Thyroid gland (tissue), 4 donors: ENCODE results near the gene CALR. TPM values are rescaled to one million over a fixed set of nuclear protein-coding genes. Genes with fewer than 3 reads are reported as not detected.

ENCODE experiments used
- DNase-seq, 2 donors: peaks; one replicate each; pipeline ENCODE4 v3.0.0-alpha.2; 2019
- H3K27ac ChIP-seq, 3 donors: fragments of 200-600 bp; sonication (generic); 1 replicate in 2 of 3; 2 replicates in 1 of 3; pipeline ENCODE4 v1.5.1; 2016 to 2019; ENCODE audit warnings: mild to moderate bottlenecking in 1 of 3, moderate library complexity in 1 of 3
- H3K27me3 ChIP-seq: fragments of 200-600 bp; sonication (generic); one replicate; pipeline ENCODE4 v1.5.1; 2019
- H3K36me3 ChIP-seq, 2 donors: fragments of 200-600 bp; sonication (generic); one replicate each; pipeline ENCODE4 v1.5.1; 2016 to 2019
- H3K4me1 ChIP-seq, 2 donors: fragments of 200-600 bp; sonication (generic); one replicate each; pipeline ENCODE4 v1.5.1; 2017 to 2019
- H3K4me3 ChIP-seq, 3 donors: fragments of 200-600 bp; sonication (generic); replicated peaks in 1 of 3; 1 replicate in 2 of 3; 2 replicates in 1 of 3; pipeline ENCODE4 v1.5.1; 2016; ENCODE audit warnings: mild to moderate bottlenecking in 1 of 3
- H3K9me3 ChIP-seq: fragments of 200-600 bp; sonication (generic); one replicate; pipeline ENCODE4 v1.5.1; 2017
- POLR2A ChIP-seq, 2 donors: fragments of 450-650 bp; IDR thresholded peaks; one replicate each; pipeline ENCODE4 v1.6.1; 2017; ENCODE audit warnings: antibody characterized with exemption in 2 of 2, mild to moderate bottlenecking in 2 of 2, moderate library complexity in 1 of 2
- WGBS, 2 donors: methylation state at CpG; one replicate each; pipeline ENCODE4 v1.1.5; 2017; 5-methylcytosine and 5-hydroxymethylcytosine counted together
- intact Hi-C: fragments of 100-400 bp; cut with DNase I; formaldehyde crosslinking; loops from one replicate; pipeline ENCODE4 v1.15.1; 2023
- total RNA-seq, 4 donors: library from RNA; depleted of rRNA; stranded (reverse); fragments of >200 nt; gene quantifications; one replicate each; pipeline ENCODE4 v1.2.3, GENCODE V29; 2016
- TF ChIP-seq, protein P1 (sequence below), 6 experiments: fragments of 200-600 bp in 3 of 6; fragments of 450-650 bp in 3 of 6; sonication (generic) in 3 of 6; IDR thresholded peaks; one replicate each; pipeline ENCODE4 v1.5.1; 2016 to 2019; ENCODE audit warnings: antibody characterized with exemption in 6 of 6, mild to moderate bottlenecking in 2 of 6, inconsistent platforms in 1 of 6, moderate library complexity in 1 of 6

The CALR gene
- total RNA-seq, 4 donors from 2014 or later: 1,892 to 4,270 (median 2,942) TPM

- Histone ChIP-seq H3K9me3 (no peaks in the 10 kb centered on the region), H3K4me1 (peaks cover 10% of the 10 kb centered on the region in 2 donors), H3K4me3 (no peak overlapping the region), H3K36me3 (peaks cover 3 to 15% of the 10 kb centered on the region in 2 donors), H3K27ac (no peak overlapping the region), H3K27me3 (no peaks in the 10 kb centered on the region)
- TF ChIP-seq POLR2A (IDR thresholded peaks at IDR 0.05): no peak
- TF ChIP-seq, protein P1, sequence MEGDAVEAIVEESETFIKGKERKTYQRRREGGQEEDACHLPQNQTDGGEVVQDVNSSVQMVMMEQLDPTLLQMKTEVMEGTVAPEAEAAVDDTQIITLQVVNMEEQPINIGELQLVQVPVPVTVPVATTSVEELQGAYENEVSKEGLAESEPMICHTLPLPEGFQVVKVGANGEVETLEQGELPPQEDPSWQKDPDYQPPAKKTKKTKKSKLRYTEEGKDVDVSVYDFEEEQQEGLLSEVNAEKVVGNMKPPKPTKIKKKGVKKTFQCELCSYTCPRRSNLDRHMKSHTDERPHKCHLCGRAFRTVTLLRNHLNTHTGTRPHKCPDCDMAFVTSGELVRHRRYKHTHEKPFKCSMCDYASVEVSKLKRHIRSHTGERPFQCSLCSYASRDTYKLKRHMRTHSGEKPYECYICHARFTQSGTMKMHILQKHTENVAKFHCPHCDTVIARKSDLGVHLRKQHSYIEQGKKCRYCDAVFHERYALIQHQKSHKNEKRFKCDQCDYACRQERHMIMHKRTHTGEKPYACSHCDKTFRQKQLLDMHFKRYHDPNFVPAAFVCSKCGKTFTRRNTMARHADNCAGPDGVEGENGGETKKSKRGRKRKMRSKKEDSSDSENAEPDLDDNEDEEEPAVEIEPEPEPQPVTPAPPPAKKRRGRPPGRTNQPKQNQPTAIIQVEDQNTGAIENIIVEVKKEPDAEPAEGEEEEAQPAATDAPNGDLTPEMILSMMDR (IDR thresholded peaks at IDR 0.05): no peak
- intact Hi-C loops: no loop called here
- DNase-seq: no peak
- 98 to 100% methylated on average over 6 to 17 of the region's 17 CpGs for WGBS, 2 donors
These were observed 41.9 kb upstream of the CALR start for GRCh38 chr19:12896460-12896859.

DNA sequence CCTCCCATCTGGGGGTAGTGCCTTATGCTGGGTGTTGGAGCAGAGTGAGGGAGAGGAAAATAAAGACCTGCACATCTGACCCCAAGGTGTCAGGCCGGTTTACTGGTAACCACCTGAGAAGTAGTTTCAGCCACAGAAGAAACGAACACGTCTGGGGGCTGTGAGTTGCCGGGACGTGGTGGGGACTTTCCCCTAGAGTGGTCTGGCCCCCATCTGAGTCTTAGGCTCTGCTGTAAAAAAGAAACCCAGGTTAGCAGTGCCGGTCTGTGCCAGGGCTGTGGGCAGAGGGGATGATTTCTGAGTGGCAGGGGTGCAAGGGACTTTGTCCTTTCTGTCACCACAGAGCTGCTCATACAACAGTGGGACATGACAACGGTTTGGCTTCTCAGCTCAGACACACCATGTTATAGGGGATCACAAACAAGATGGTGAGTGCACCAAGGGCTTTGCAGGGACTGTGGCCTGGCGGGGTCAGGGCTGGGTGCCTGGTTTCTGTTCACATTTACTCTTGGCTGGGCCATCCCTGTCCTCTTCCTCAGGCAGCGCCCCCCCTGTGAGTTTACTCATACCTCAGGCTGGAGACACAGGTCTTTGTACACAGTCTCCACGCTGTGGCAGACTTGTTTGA is 38.4 kb upstream of the CALR start:
- no peak overlapping the region for H3K27ac ChIP-seq
- WGBS, 2 donors: 89 to 93% methylated on average over 7 to 10 of the region's 10 CpGs
- no peaks in the 10 kb centered on the region for H3K4me1 ChIP-seq
- H3K36me3 ChIP-seq: peaks cover 3 to 4% of the 10 kb centered on the region in 2 donors
- TF ChIP-seq POLR2A (IDR thresholded peaks at IDR 0.05): no peak
- TF ChIP-seq, protein P1 (IDR thresholded peaks at IDR 0.05): no peak
- H3K9me3 ChIP-seq: no peaks in the 10 kb centered on the region
- H3K27me3 ChIP-seq: no peaks in the 10 kb centered on the region
- H3K4me3 ChIP-seq: no peak overlapping the region
- no peak for DNase-seq
- intact Hi-C loops: no loop called here

DNA sequence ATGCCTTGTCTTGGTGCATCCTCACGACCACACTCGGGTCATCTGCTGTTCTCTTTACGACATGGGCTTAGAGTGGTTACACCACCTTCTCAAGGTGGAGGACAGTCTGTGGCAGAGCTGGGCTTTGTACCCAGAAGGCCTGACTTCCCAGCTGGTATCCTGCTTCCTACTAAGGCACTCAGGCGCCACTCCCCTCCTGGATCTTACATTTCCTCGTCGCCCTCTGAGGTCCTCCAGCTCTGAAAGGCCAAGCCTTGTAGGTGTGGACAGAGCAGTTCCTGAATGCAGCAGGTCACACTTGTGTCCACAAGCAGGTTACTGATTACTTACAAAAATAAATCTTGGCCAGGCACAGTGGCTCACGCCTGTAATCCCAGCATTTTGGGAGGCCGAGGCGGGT is 31.2 kb upstream of the CALR start:
- Histone ChIP-seq H3K27ac (no peak overlapping the region), H3K4me3 (no peak overlapping the region), H3K36me3 (no peaks in the 10 kb centered on the region), H3K4me1 (peaks cover 1 to 5% of the 10 kb centered on the region in 2 donors), H3K27me3 (no peaks in the 10 kb centered on the region), H3K9me3 (no peaks in the 10 kb centered on the region)
- TF ChIP-seq POLR2A (IDR thresholded peaks at IDR 0.05): no peak
- TF ChIP-seq, protein P1 (IDR thresholded peaks at IDR 0.05): no peak
- intact Hi-C loops: no loop called here
- 94 to 95% methylated on average over 9 of the region's 9 CpGs for WGBS, 2 donors
- DNase-seq: no peak

DNA sequence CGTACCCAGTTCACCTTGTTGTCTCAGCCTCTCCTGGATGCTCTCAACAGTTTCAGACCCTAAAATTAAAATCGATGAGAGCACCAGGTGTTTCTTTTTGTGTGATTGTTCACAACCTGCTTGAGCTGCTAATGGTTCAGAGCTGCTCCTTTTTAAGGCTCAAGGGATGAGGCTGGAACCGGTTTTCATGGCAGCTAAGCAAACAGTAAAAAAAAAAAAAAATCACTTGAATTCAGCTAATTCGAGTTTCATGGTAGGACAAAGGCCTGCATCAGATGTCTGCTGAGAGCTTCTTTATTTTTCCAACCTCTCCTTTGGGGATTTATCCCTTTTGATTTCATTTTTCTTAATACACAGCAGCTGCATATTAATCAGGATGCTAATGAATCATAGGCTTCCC is 25.8 kb upstream of the CALR start:
- H3K27ac ChIP-seq: peak overlapping the region; percentile 79 to 86 (median 80)
- TF ChIP-seq, protein P1 (IDR thresholded peaks at IDR 0.05): no peak
- no peak for TF ChIP-seq POLR2A (IDR thresholded peaks at IDR 0.05)
- H3K4me3 ChIP-seq: no peak overlapping the region

GRCh38 chr19:12913011-12913561 is 25.3 kb upstream of the CALR start:
- DNase-seq: peak; percentile 89 to 93
- Histone ChIP-seq H3K4me1 (peaks cover 22 to 29% of the 10 kb centered on the region in 2 donors), H3K27ac (peak overlapping the region; percentile 79 to 86 (median 80)), H3K36me3 (no peaks in the 10 kb centered on the region), H3K9me3 (no peaks in the 10 kb centered on the region), H3K4me3 (peak overlapping the region in 1 of 3 donors; percentile 1), H3K27me3 (no peaks in the 10 kb centered on the region)
- intact Hi-C loops: no loop called here
- TF ChIP-seq, protein P1 (IDR thresholded peaks at IDR 0.05): no peak
- TF ChIP-seq POLR2A (IDR thresholded peaks at IDR 0.05): peak in 1 of 2 donors; percentile 43
- 2 to 7% methylated on average over 18 to 19 of the region's 22 CpGs for WGBS, 2 donors

More for the DNA sequence above, 25.8 kb upstream of the CALR start:
- H3K36me3 ChIP-seq: no peaks in the 10 kb centered on the region
- intact Hi-C loops: no loop called here
- H3K4me1 ChIP-seq: peaks cover 22 to 29% of the 10 kb centered on the region in 2 donors
- DNase-seq: peak in 1 of 2 donors; percentile 18
- no peaks in the 10 kb centered on the region for H3K27me3 ChIP-seq
- WGBS, 2 donors: 17 to 18% methylated on average over 4 of the region's 4 CpGs
- no peaks in the 10 kb centered on the region for H3K9me3 ChIP-seq
